Stimulated activated CD4-positive, alpha-beta T cell treated with anti-CD3 and anti-CD28 coated beads, Interleukin-2, amount 100 ng/mL, for 4 hours (primary cell): ENCODE results near the gene TBC1D9.

Experiments
- DNase-seq: peaks from one replicate; pipeline ENCODE4 v3.0.0-alpha.2; 2020; ENCODE audit warnings: low read depth

TBC1D9 gene

GRCh38 chr4:140720387-140721304, 35.5 kb downstream of the TBC1D9 start:
- no peak for DNase-seq

- no peak for DNase-seq
Observed at GRCh38 chr4:140719686-140720085, 36.5 kb downstream of the TBC1D9 start.

- DNase-seq = no peak
Observed at GRCh38 chr4:140719022-140719421, 37.2 kb downstream of the TBC1D9 start.

GRCh38 chr4:140718241-140718952, 37.8 kb downstream of the TBC1D9 start:
- no peak for DNase-seq

GRCh38 chr4:140717313-140717712, 38.9 kb downstream of the TBC1D9 start:
- no peak for DNase-seq

- DNase-seq = no peak
Observed at GRCh38 chr4:140715119-140715518, 41.1 kb downstream of the TBC1D9 start.

- DNase-seq = no peak
Observed at GRCh38 chr4:140711910-140712309, 44.3 kb downstream of the TBC1D9 start.

GRCh38 chr4:140710908-140711622, 45.1 kb downstream of the TBC1D9 start:
- no peak for DNase-seq

GRCh38 chr4:140707325-140707724, 48.9 kb downstream of the TBC1D9 start:
- DNase-seq = no peak

- no peak for DNase-seq
Observed at GRCh38 chr4:140706665-140707064, 49.5 kb downstream of the TBC1D9 start.

GRCh38 chr4:140706276-140706625, 49.9 kb downstream of the TBC1D9 start:
- no peak for DNase-seq

GRCh38 chr4:140705625-140706275, 50.4 kb downstream of the TBC1D9 start:
- no peak for DNase-seq

- no peak for DNase-seq
Observed at GRCh38 chr4:140704964-140705363, 51.2 kb downstream of the TBC1D9 start.

GRCh38 chr4:140704392-140704960, 51.7 kb downstream of the TBC1D9 start:
- no peak for DNase-seq

- DNase-seq = no peak
Observed at GRCh38 chr4:140703463-140703862, 52.7 kb downstream of the TBC1D9 start.

GRCh38 chr4:140702096-140702757, 54.0 kb downstream of the TBC1D9 start:
- no peak for DNase-seq

GRCh38 chr4:140701071-140701470, 55.1 kb downstream of the TBC1D9 start:
- no peak for DNase-seq

- no peak for DNase-seq
Observed at GRCh38 chr4:140697709-140698560, 58.2 kb downstream of the TBC1D9 start.

GRCh38 chr4:140695483-140695882, 60.7 kb downstream of the TBC1D9 start:
- DNase-seq = no peak

GRCh38 chr4:140693562-140693961, 62.6 kb downstream of the TBC1D9 start:
- DNase-seq = no peak
